Activated naive CD4-positive, alpha-beta T cell (primary cell): Measurements from ENCODE around the gene CCL14.

Experiments
- DNase-seq, 4 experiments: peaks; one replicate each; lab custom pipeline; 2025; lab: John Stamatoyannopoulos, UW

Gene CCL14

GRCh38 chr17:35988164-35988563, 1.6 kb upstream of the CCL14 start:
- no peak for DNase-seq

GRCh38 chr17:35984140-35984539, 2.4 kb downstream of the CCL14 start:
- no peak for DNase-seq

GRCh38 chr17:35982409-35983191, 3.9 kb downstream of the CCL14 start:
- DNase-seq = no peak

- no peak for DNase-seq
Measured at GRCh38 chr17:35981908-35982330, 4.6 kb downstream of the CCL14 start.

GRCh38 chr17:35981246-35981645, 5.3 kb downstream of the CCL14 start, which contains the start of gene CCL16:
Gene CCL16 (minus strand): TSS chr17:35981497. CDS start chr17:35981420, 77 bp downstream.
- no peak for DNase-seq

- DNase-seq = no peak
Measured at GRCh38 chr17:35978346-35978745, 8.2 kb downstream of the CCL14 start.

GRCh38 chr17:35977509-35977908, 9.0 kb downstream of the CCL14 start:
- DNase-seq = no peak

GRCh38 chr17:35973333-35974260, 12.9 kb downstream of the CCL14 start:
- no peak for DNase-seq

- no peak for DNase-seq
Measured at GRCh38 chr17:35972945-35973332, 13.6 kb downstream of the CCL14 start.

- DNase-seq = no peak
Measured at GRCh38 chr17:35972535-35972934, 14.0 kb downstream of the CCL14 start.

- DNase-seq = no peak
Measured at GRCh38 chr17:35972066-35972465, 14.5 kb downstream of the CCL14 start.

GRCh38 chr17:35969558-35970380, 16.8 kb downstream of the CCL14 start:
- peak; percentile 15 to 39 (median 34) for DNase-seq

- no peak for DNase-seq
Measured at GRCh38 chr17:35968520-35969054, 17.9 kb downstream of the CCL14 start.

GRCh38 chr17:35965272-35965671, 21.3 kb downstream of the CCL14 start:
- no peak for DNase-seq

- DNase-seq = no peak
Measured at GRCh38 chr17:35963663-35964062, 22.9 kb downstream of the CCL14 start.

- DNase-seq = no peak
Measured at GRCh38 chr17:35953720-35954119, 32.8 kb downstream of the CCL14 start.

- DNase-seq = no peak
Measured at GRCh38 chr17:35949401-35949800, 37.1 kb downstream of the CCL14 start.

GRCh38 chr17:35948092-35948491, 38.4 kb downstream of the CCL14 start:
- DNase-seq = no peak

- peak in 1 of 4 experiments; percentile 14 for DNase-seq
Measured at GRCh38 chr17:35947156-35947585, 39.4 kb downstream of the CCL14 start.

GRCh38 chr17:35944151-35944550, 42.4 kb downstream of the CCL14 start:
- no peak for DNase-seq

GRCh38 chr17:35943537-35943936, 43.0 kb downstream of the CCL14 start, which contains the start of gene LYZL6:
Gene LYZL6 (minus strand): TSS chr17:35943713. CDS start chr17:35939356, 4,357 bp downstream.
- no peak for DNase-seq
